SK-N-SH treated with all-trans-retinoic acid at 6 μM for 48 hours (cell line): ENCODE results near the gene SBF2.

ENCODE experiments used
- ATAC-seq: fragments of 200-7000 bp; cut with Tn5 transposase; 3 replicates; pipeline ENCODE4 v1.9.1; 2020; ENCODE audit warnings: mild to moderate bottlenecking, moderate library complexity
- BACH2 ChIP-seq: fragments of 250-450 bp; sonication (Bioruptor Pico); IDR thresholded peaks from 2 replicates; pipeline ENCODE4 v1.9.0; 2021; ENCODE audit warnings: mild to moderate bottlenecking, borderline replicate concordance
- CREB5 ChIP-seq: fragments of 250-450 bp; sonication (Bioruptor Pico); IDR thresholded peaks from 2 replicates; pipeline ENCODE4 v1.5.1; 2020; ENCODE audit warnings: low read depth, mild to moderate bottlenecking, moderate library complexity
- CSDC2 ChIP-seq: fragments of 250-450 bp; sonication (Bioruptor Pico); IDR thresholded peaks from 2 replicates; pipeline ENCODE4 v1.5.0; 2020; ENCODE audit warnings: mild to moderate bottlenecking, moderate library complexity
- ESRRG ChIP-seq: fragments of 250-450 bp; sonication (Bioruptor Pico); IDR thresholded peaks from 2 replicates; pipeline ENCODE4 v1.6.1; 2021; ENCODE audit warnings: mild to moderate bottlenecking
- GLIS3 ChIP-seq: fragments of 250-450 bp; sonication (Bioruptor Pico); IDR thresholded peaks from 2 replicates; pipeline ENCODE4 v1.5.0; 2020; ENCODE audit warnings: mild to moderate bottlenecking, moderate library complexity
- ISL1 ChIP-seq: fragments of 250-450 bp; sonication (Bioruptor Pico); IDR thresholded peaks from 2 replicates; pipeline ENCODE4 v2.1.2; 2022; ENCODE audit warnings: mild to moderate bottlenecking, moderate library complexity
- OSR1 ChIP-seq: fragments of 250-450 bp; sonication (Bioruptor Pico); IDR thresholded peaks from 2 replicates; pipeline ENCODE4 v1.8.0; 2022; ENCODE audit warnings: moderate library complexity, mild to moderate bottlenecking, inconsistent platforms
- POU6F1 ChIP-seq: fragments of 250-450 bp; sonication (Bioruptor Pico); IDR thresholded peaks from 2 replicates; pipeline ENCODE4 v1.8.0; 2021; ENCODE audit warnings: low read depth, mild to moderate bottlenecking, moderate library complexity, borderline replicate concordance
- PPARA ChIP-seq: fragments of 250-450 bp; sonication (Bioruptor Pico); IDR thresholded peaks from 2 replicates; pipeline ENCODE4 v1.5.0; 2020; ENCODE audit warnings: mild to moderate bottlenecking, borderline replicate concordance
- RARB ChIP-seq: fragments of 250-450 bp; sonication (Bioruptor Pico); IDR thresholded peaks from 2 replicates; pipeline ENCODE4 v1.8.0; 2021; ENCODE audit warnings: mild to moderate bottlenecking, moderate library complexity
- SNAI2 ChIP-seq: fragments of 250-450 bp; sonication (Bioruptor Pico); IDR thresholded peaks from 2 replicates; pipeline ENCODE4 v1.5.0; 2020; ENCODE audit warnings: mild to moderate bottlenecking, moderate library complexity
- TCF4 ChIP-seq: fragments of 250-450 bp; sonication (Bioruptor Pico); IDR thresholded peaks from 2 replicates; pipeline ENCODE4 v1.8.0; 2021; ENCODE audit warnings: mild to moderate bottlenecking, moderate library complexity, borderline replicate concordance
- TOX ChIP-seq: fragments of 250-450 bp; sonication (Bioruptor Pico); IDR thresholded peaks from 2 replicates; pipeline ENCODE4 v1.8.0; 2021; ENCODE audit warnings: mild to moderate bottlenecking, moderate library complexity, borderline replicate concordance
- ZC3H10 ChIP-seq: fragments of 250-450 bp; sonication (Bioruptor Pico); IDR thresholded peaks from 2 replicates; pipeline ENCODE4 v1.5.1; 2021; ENCODE audit warnings: mild to moderate bottlenecking, moderate library complexity
- ZFP3 ChIP-seq: fragments of 250-450 bp; sonication (Bioruptor Pico); IDR thresholded peaks from 2 replicates; pipeline ENCODE4 v1.5.0; 2020; ENCODE audit warnings: mild to moderate bottlenecking, moderate library complexity
- ZFP30 ChIP-seq: fragments of 450-650 bp; formaldehyde crosslinking; IDR thresholded peaks from 2 replicates; pipeline ENCODE4 v1.5.0; 2022; ENCODE audit warnings: mild to moderate bottlenecking, moderate library complexity
- ZNF565 ChIP-seq: fragments of 450-650 bp; formaldehyde crosslinking; conservative IDR thresholded peaks from 2 replicates; pipeline ENCODE4 v1.5.0; 2020; ENCODE audit warnings: low read depth, mild to moderate bottlenecking, moderate library complexity
- ZNF70 ChIP-seq: fragments of 450-650 bp; formaldehyde crosslinking; IDR thresholded peaks from 2 replicates; pipeline ENCODE4 v1.5.0; 2020; ENCODE audit warnings: mild to moderate bottlenecking, moderate library complexity
- ZNF8 ChIP-seq: fragments of 450-650 bp; formaldehyde crosslinking; IDR thresholded peaks from 2 replicates; pipeline ENCODE4 v1.5.0; 2020; ENCODE audit warnings: mild to moderate bottlenecking, moderate library complexity
- TF ChIP-seq, protein P1 (sequence below): fragments of 250-450 bp; sonication (Bioruptor Pico); IDR thresholded peaks from 2 replicates; pipeline ENCODE4 v1.5.1; 2021; ENCODE audit warnings: mild to moderate bottlenecking, moderate library complexity
- TF ChIP-seq, protein P2 (sequence below): fragments of 250-450 bp; sonication (Bioruptor Pico); IDR thresholded peaks from 2 replicates; pipeline ENCODE4 v1.8.0; 2020; ENCODE audit warnings: mild to moderate bottlenecking, moderate library complexity, borderline replicate concordance

SBF2 gene

GRCh38 chr11:10274726-10275125 lies 19.3 kb downstream of the SBF2 start:
- ATAC-seq = no peak
- TF ChIP-seq SNAI2 (CRISPR knock-in tag) (no peak), ZNF70 (CRISPR knock-in tag) (no peak), BACH2 (CRISPR knock-in tag) (no peak), ZFP30 (CRISPR knock-in tag) (no peak), TCF4 (no peak), ISL1 (no peak), OSR1 (CRISPR knock-in tag) (no peak), ESRRG (CRISPR knock-in tag) (no peak), ZNF8 (CRISPR knock-in tag) (no peak), CSDC2 (CRISPR knock-in tag) (no peak)
- TF ChIP-seq, protein P1, sequence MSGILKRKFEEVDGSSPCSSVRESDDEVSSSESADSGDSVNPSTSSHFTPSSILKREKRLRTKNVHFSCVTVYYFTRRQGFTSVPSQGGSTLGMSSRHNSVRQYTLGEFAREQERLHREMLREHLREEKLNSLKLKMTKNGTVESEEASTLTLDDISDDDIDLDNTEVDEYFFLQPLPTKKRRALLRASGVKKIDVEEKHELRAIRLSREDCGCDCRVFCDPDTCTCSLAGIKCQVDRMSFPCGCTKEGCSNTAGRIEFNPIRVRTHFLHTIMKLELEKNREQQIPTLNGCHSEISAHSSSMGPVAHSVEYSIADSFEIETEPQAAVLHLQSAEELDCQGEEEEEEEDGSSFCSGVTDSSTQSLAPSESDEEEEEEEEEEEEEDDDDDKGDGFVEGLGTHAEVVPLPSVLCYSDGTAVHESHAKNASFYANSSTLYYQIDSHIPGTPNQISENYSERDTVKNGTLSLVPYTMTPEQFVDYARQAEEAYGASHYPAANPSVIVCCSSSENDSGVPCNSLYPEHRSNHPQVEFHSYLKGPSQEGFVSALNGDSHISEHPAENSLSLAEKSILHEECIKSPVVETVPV (CRISPR knock-in tag) = no peak

GRCh38 chr11:10273738-10274137 lies 20.3 kb downstream of the SBF2 start:
- TF ChIP-seq SNAI2 (CRISPR knock-in tag) = no peak
- TF ChIP-seq ZNF8 (CRISPR knock-in tag) = no peak
- TF ChIP-seq, protein P2, sequence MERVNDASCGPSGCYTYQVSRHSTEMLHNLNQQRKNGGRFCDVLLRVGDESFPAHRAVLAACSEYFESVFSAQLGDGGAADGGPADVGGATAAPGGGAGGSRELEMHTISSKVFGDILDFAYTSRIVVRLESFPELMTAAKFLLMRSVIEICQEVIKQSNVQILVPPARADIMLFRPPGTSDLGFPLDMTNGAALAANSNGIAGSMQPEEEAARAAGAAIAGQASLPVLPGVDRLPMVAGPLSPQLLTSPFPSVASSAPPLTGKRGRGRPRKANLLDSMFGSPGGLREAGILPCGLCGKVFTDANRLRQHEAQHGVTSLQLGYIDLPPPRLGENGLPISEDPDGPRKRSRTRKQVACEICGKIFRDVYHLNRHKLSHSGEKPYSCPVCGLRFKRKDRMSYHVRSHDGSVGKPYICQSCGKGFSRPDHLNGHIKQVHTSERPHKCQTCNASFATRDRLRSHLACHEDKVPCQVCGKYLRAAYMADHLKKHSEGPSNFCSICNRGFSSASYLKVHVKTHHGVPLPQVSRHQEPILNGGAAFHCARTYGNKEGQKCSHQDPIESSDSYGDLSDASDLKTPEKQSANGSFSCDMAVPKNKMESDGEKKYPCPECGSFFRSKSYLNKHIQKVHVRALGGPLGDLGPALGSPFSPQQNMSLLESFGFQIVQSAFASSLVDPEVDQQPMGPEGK (CRISPR knock-in tag) = no peak
- TF ChIP-seq OSR1 (CRISPR knock-in tag) = no peak
- TF ChIP-seq, all 23 proteins: peak for 0
- no peak for ATAC-seq

- ATAC-seq = no peak
- no peak for TF ChIP-seq SNAI2 (CRISPR knock-in tag)
- no peak for TF ChIP-seq POU6F1
- no peak for TF ChIP-seq ZC3H10 (CRISPR knock-in tag)
- TF ChIP-seq, protein P1 (CRISPR knock-in tag) = no peak
- TF ChIP-seq GLIS3 (CRISPR knock-in tag) = no peak
- TF ChIP-seq OSR1 (CRISPR knock-in tag) = no peak
- no peak for TF ChIP-seq PPARA (CRISPR knock-in tag)
- no peak for TF ChIP-seq BACH2 (CRISPR knock-in tag)
- TF ChIP-seq ZNF565 (CRISPR knock-in tag) = no peak
- no peak for TF ChIP-seq CREB5 (CRISPR knock-in tag)
- no peak for TF ChIP-seq ZNF70 (CRISPR knock-in tag)
- no peak for TF ChIP-seq TCF4
- TF ChIP-seq ZFP3 (CRISPR knock-in tag) = no peak
- TF ChIP-seq ISL1 = no peak
- TF ChIP-seq ZFP30 (CRISPR knock-in tag) = no peak
- TF ChIP-seq ZNF8 (CRISPR knock-in tag) = no peak
- TF ChIP-seq CSDC2 (CRISPR knock-in tag) = no peak
Measured at GRCh38 chr11:10272132-10272531, 21.9 kb downstream of the SBF2 start.

DNA sequence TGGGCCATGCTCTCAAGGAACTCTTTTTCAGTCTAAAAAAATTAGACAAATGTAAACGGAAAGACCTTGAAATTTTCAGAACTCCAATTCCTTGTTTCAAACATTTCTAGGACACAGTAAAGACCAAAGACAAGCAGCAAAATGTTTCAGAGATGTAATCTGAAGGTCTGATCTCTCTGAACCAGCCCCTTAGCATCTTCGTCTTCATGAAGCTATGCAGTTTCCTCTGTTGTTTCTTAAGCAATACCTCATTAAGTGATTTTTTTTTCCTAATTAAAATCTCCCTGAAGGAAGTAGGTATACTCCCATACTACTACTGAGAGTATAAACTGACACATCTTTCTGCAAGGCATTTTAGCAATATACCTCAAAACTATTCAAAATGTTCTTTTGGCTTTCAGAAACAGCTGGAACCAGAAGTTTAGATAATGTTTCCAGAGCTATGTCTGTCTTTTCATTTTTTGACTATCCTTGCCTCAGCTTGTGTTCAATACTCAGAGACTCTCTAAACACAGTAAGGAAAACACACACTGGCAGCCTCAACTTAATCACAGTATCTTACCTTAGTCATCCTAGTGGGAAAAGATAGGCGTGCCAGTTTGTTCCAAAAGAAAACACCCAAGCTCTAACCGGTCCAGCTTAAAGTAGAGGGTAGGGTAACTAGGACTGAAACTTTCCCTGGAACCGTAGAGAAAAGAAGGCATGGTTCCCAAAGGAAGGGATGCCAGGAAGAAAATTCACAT lies 25.1 kb downstream of the SBF2 start:
- ATAC-seq = no peak
- no peak for TF ChIP-seq ISL1
- no peak for TF ChIP-seq BACH2 (CRISPR knock-in tag)
- no peak for TF ChIP-seq CREB5 (CRISPR knock-in tag)
- TF ChIP-seq RARB = no peak
- TF ChIP-seq ZFP30 (CRISPR knock-in tag) = no peak
- TF ChIP-seq POU6F1 = no peak
- no peak for TF ChIP-seq GLIS3 (CRISPR knock-in tag)
- TF ChIP-seq, protein P2 (CRISPR knock-in tag) = no peak
- TF ChIP-seq CSDC2 (CRISPR knock-in tag) = no peak
- TF ChIP-seq ZFP3 (CRISPR knock-in tag) = no peak
- no peak for TF ChIP-seq ZNF70 (CRISPR knock-in tag)
- TF ChIP-seq PPARA (CRISPR knock-in tag) = no peak
- no peak for TF ChIP-seq TOX (CRISPR knock-in tag)
